Measurements from ENCODE around the gene ACADS. TPM values are rescaled to one million over a fixed set of nuclear protein-coding genes. Genes with fewer than 3 reads are reported as not detected.
"Not testable (repeated sequence)": the region's sequence is repeated elsewhere in the genome, so short reads cannot be mapped to it uniquely, and the experiment has no call there.

Gene ACADS
- total RNA-seq, 1 donor from 2014 or later, result 20.9 TPM

DNA sequence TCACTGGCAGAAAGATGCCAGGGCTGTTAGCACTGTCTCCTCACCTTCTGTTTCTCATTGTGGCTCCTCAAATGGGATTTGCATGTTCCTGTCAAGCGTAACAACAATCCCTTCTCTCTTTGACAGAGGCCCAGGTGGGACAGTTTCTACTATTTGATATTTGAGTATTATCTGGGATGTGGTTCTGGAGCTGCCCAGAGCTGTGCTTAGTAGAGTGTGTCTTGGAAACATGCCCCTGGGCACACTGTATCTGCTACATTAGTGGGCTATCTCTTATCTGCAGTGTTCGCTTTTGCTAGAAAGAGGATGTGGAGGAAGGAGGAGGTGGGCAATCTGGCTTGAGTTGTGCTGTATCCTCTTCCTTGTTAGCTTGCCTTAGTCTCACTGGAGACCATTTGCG is 3.8 kb upstream of the ACADS start:
- Histone ChIP-seq H3K4me1 (peaks cover 25% of the 10 kb centered on the region), H3K9me3 (no peaks in the 10 kb centered on the region), H3K27ac (no peak overlapping the region), H3K27me3 (no peaks in the 10 kb centered on the region), H3K36me3 (peaks cover 72% of the 10 kb centered on the region), H3K4me3 (no peak overlapping the region)
- TF ChIP-seq, protein P1, sequence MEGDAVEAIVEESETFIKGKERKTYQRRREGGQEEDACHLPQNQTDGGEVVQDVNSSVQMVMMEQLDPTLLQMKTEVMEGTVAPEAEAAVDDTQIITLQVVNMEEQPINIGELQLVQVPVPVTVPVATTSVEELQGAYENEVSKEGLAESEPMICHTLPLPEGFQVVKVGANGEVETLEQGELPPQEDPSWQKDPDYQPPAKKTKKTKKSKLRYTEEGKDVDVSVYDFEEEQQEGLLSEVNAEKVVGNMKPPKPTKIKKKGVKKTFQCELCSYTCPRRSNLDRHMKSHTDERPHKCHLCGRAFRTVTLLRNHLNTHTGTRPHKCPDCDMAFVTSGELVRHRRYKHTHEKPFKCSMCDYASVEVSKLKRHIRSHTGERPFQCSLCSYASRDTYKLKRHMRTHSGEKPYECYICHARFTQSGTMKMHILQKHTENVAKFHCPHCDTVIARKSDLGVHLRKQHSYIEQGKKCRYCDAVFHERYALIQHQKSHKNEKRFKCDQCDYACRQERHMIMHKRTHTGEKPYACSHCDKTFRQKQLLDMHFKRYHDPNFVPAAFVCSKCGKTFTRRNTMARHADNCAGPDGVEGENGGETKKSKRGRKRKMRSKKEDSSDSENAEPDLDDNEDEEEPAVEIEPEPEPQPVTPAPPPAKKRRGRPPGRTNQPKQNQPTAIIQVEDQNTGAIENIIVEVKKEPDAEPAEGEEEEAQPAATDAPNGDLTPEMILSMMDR (IDR thresholded peaks at IDR 0.05), result no peak
- intact Hi-C loops (cut with DNase I), result no loop called here
- no peak for ATAC-seq
- DNase-seq, result no peak

DNA sequence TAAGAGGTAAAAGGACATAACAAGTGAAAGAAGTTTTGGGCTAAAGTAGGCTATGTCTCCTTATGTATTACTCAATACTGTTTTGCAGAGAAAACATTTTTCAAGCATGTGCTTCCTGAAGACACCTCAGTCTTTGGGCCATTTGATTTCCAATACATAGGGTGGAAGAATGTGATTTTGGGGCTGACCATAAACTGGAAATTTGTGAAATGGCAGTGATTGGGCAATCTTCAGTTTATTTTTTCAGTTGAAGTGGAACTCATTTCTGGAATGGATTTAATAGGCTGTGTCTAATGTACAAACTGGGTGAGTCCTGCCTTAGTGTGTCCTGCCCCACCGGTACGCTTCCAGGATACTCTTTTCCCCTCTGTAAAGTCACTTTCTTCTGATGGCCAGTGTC is 2.8 kb upstream of the ACADS start:
- Histone ChIP-seq H3K9me3 (no peaks in the 10 kb centered on the region), H3K4me3 (no peak overlapping the region), H3K27ac (no peak overlapping the region), H3K4me1 (peaks cover 25% of the 10 kb centered on the region), H3K27me3 (no peaks in the 10 kb centered on the region), H3K36me3 (peaks cover 68% of the 10 kb centered on the region)
- TF ChIP-seq, protein P1 (IDR thresholded peaks at IDR 0.05), result no peak
- ATAC-seq (no peak), DNase-seq (no peak)
- intact Hi-C loops (cut with DNase I), result no loop called here

DNA sequence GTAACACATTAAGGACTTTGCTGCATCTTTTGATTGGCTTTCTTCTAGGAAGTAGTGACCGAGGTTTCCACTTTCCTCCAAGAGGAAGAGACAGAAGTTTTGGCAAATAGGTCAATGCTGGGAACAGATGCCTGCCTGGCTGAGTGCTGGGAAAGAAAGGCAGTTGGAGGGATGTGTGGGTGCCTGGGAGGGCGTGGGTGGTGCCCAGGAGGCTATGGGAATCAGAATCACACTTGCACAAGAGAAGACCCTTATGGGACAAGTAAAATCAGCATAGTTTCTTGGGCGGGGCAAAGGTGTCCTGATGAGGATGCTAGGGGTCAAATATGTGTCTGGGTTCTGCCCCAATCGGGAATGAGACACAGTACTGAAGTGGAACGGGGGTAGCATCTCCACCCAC is 906 bp upstream of the ACADS start:
- intact Hi-C loops (cut with DNase I), result no loop called here
- H3K9me3 ChIP-seq, result no peaks in the 10 kb centered on the region
- no peaks in the 10 kb centered on the region for H3K27me3 ChIP-seq
- no peak for ATAC-seq
- H3K36me3 ChIP-seq, result peaks cover 58% of the 10 kb centered on the region
- no peak for DNase-seq
- no peak overlapping the region for H3K27ac ChIP-seq
- peaks cover 25% of the 10 kb centered on the region for H3K4me1 ChIP-seq
- no peak overlapping the region for H3K4me3 ChIP-seq
- TF ChIP-seq, protein P1 (IDR thresholded peaks at IDR 0.05), result no peak

DNA sequence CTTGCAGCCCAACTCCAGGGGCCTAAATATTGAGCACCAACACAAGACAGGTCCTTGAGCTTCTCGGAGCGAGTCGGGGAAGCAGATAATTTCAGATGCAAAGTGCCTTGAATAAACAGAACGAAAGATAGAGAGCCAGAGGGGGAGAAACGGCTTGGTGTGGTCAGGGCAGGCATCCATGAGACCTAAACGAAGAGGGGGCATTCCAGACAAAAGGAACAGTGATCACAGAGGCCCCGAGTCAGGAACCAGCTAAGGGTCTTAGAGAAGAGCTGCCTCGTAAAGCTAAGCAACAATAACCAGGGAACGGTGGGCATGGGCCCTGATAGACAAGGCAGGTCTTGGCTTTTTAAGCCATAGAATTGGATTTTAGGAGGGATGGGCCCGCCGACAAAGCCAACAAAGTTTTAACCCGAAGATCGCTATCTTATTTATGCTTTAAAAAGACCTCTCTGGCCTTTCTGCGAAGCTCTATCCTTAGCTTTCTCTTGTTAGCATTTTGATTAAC is 421 bp upstream of the ACADS start:
- peak overlapping the region; percentile 82 for H3K4me3 ChIP-seq
- intact Hi-C loops (cut with DNase I), result no loop called here
- H3K27ac ChIP-seq, result peak overlapping the region; percentile 72
- no peaks in the 10 kb centered on the region for H3K27me3 ChIP-seq
- H3K9me3 ChIP-seq, result no peaks in the 10 kb centered on the region
- peaks cover 21% of the 10 kb centered on the region for H3K4me1 ChIP-seq
- no peak for ATAC-seq
- H3K36me3 ChIP-seq, result peaks cover 56% of the 10 kb centered on the region
- DNase-seq, result no peak
- TF ChIP-seq, protein P1 (IDR thresholded peaks at IDR 0.05), result no peak

DNA sequence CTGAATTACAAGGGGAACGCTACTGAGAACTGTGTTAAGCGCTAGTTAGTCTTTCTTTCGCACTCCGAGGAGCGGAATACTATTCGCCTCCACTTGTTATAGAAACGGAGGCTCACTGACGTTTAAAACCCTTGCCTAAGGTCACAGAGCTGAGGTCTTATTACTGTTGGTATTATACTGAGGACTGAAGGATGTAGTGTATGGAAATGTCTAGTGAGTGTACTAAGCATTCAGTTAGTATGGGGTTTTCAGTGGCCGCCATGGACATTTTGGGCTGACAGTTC is 826 bp downstream of the ACADS start:
- H3K27ac ChIP-seq, result no peak overlapping the region
- TF ChIP-seq, protein P1 (IDR thresholded peaks at IDR 0.05), result no peak
- intact Hi-C loops (cut with DNase I), result no loop called here

DNA sequence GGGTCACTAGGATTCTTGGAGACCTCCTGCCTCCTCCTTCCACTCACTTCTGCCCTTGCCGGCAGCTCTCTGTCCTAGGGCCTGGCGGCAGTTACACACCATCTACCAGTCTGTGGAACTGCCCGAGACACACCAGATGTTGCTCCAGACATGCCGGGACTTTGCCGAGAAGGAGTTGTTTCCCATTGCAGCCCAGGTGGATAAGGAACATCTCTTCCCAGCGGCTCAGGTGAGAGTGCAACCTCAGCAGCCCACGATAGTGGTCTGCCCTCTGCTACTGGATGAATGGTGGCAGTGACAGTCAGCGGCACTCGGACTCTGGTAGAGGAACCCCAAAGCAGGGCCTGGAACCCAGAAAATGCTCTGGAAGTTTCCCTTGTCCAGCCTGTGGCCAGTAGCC is 1.3 kb downstream of the ACADS start:
- H3K4me3 ChIP-seq, result no peak overlapping the region

More for the DNA sequence above, 826 bp downstream of the ACADS start:
- H3K4me1 ChIP-seq, result peaks cover 17% of the 10 kb centered on the region
- H3K27me3 ChIP-seq, result no peaks in the 10 kb centered on the region
- DNase-seq (no peak), ATAC-seq (no peak)
- no peaks in the 10 kb centered on the region for H3K9me3 ChIP-seq
- peak overlapping the region; percentile 82 for H3K4me3 ChIP-seq
- peaks cover 44% of the 10 kb centered on the region for H3K36me3 ChIP-seq

DNA sequence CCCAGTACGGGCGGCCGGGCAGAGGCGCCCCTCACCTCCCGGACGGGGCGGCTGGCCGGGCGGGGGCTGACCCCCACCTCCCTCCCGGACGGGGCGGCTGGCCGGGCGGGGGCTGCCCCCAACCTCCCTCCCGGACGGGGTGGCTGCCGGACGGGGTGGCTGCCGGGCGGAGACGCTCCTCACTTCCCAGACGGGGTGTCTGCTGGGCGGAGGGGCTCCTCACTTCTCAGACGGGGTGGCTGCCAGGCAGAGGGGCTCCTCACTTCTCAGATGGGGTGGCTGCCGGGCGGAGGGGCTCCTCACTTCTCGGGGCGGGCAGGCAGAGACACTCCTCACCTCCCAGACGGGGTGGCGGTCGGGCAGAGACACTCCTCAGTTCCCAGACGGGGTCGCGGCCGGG is 6.6 kb downstream of the ACADS start:
- H3K4me1 ChIP-seq; H3K9me3 ChIP-seq; H3K27me3 ChIP-seq; H3K4me3 ChIP-seq; DNase-seq; intact Hi-C loops (cut with DNase I); ATAC-seq; H3K27ac ChIP-seq: not testable (repeated sequence)
- H3K36me3 ChIP-seq, result peaks cover 17% of the 10 kb centered on the region

More for the DNA sequence above, 1.3 kb downstream of the ACADS start:
- no peaks in the 10 kb centered on the region for H3K27me3 ChIP-seq
- H3K27ac ChIP-seq, result no peak overlapping the region
- no peak for ATAC-seq
- DNase-seq, result no peak
- H3K36me3 ChIP-seq, result peaks cover 40% of the 10 kb centered on the region
- H3K4me1 ChIP-seq, result peaks cover 15% of the 10 kb centered on the region
- intact Hi-C loops (cut with DNase I), result no loop called here
- H3K9me3 ChIP-seq, result no peaks in the 10 kb centered on the region
- TF ChIP-seq, protein P1 (IDR thresholded peaks at IDR 0.05), result no peak
